K562 (cell line): ENCODE results near the gene EFHD2. TPM values are rescaled to one million over a fixed set of nuclear protein-coding genes. Genes with fewer than 3 reads are reported as not detected.

Experiments used
- ATAC-seq: fragments of 200-7000 bp; cut with Tn5 transposase; 3 replicates; pipeline ENCODE4 v1.9.1; 2020; ENCODE audit warnings: moderate library complexity
- BruUV-seq: library from RNA; stranded (reverse); fragments of 400-500 nt; replicated peaks from 2 replicates; lab custom pipeline; 2021; lab: Mats Ljungman, UMichigan
- CTCF ChIA-PET: fragments of 300-600 bp; formaldehyde crosslinking; extraction: SDS; loops from one replicate; lab custom pipeline; 2021; ENCODE audit warnings: low intra/inter-chr PET ratio; lab: Yijun Ruan, JAX
- POLR2A ChIA-PET: fragments of 300-600, 350-650 bp; sonication (Branson Sonifier 250); formaldehyde crosslinking; extraction: SDS; loops from one replicate; lab custom pipeline; 2021; ENCODE audit warnings: antibody characterized with exemption, inconsistent platforms; lab: Yijun Ruan, JAX
- DNase-seq, 4 experiments: peaks; one replicate each; pipeline versions ENCODE4 v3.0.0 to v3.0.0-alpha.2; 2011 to 2018; ENCODE audit warnings: low spot score in 3 of 4, mixed read lengths in 3 of 4; ENCODE audit errors: extremely low read depth in 1 of 4
- FAIRE-seq: peaks from 2 replicates; lab custom pipeline; 2011; peaks lifted over from hg19 to GRCh38; lab: Jason Lieb, UNC
- H2AFZ ChIP-seq: 2 replicates; pipeline ENCODE4 v1.6.0; 2011; ENCODE audit warnings: low read depth, low read length, control low read depth, inconsistent platforms
- H3K27ac ChIP-seq: fragments of 200-600 bp; 3 replicates; pipeline ENCODE4 v1.8.0; 2011; ENCODE audit warnings: low read depth, mild to moderate bottlenecking, control low read depth, inconsistent platforms, low read length, moderate library complexity, mixed read lengths; ENCODE audit errors: extremely low read depth
- H3K27me3 ChIP-seq, 2 experiments: fragments of 300-600 bp in 1 of 2; 2 replicates in 1 of 2; 3 replicates in 1 of 2; pipeline versions ENCODE4 v1.6.0 to v1.8.0; 2011; ENCODE audit warnings: inconsistent platforms in 2 of 2, low read length in 2 of 2, mild to moderate bottlenecking in 1 of 2, mixed read lengths in 1 of 2, moderate library complexity in 1 of 2; ENCODE audit not compliant: control insufficient read depth in 2 of 2, insufficient read depth in 2 of 2
- H3K36me3 ChIP-seq: fragments of 300-600 bp; 3 replicates; pipeline ENCODE4 v1.8.0; 2011; ENCODE audit warnings: mild to moderate bottlenecking, low read length, inconsistent platforms; ENCODE audit not compliant: control insufficient read depth, insufficient read depth
- H3K4me1 ChIP-seq, 2 experiments: fragments of 200-600 bp in 1 of 2; replicated peaks in 1 of 2; 2 replicates in 1 of 2; 3 replicates in 1 of 2; pipeline versions ENCODE4 v1.5.1 to v1.8.0; 2011; ENCODE audit warnings: inconsistent platforms in 2 of 2, low read length in 2 of 2, mild to moderate bottlenecking in 1 of 2, mixed read lengths in 1 of 2, moderate library complexity in 1 of 2; ENCODE audit not compliant: control insufficient read depth in 2 of 2, insufficient read depth in 2 of 2
- H3K4me2 ChIP-seq: 2 replicates; pipeline ENCODE4 v1.6.1; 2011; ENCODE audit warnings: low read length, control low read depth, inconsistent platforms, mixed read lengths; ENCODE audit not compliant: insufficient read depth
- H3K4me3 ChIP-seq: fragments of 200-600 bp; sonication (generic), shearing (Covaris generic); 2 replicates; pipeline ENCODE4 v1.5.1; 2016; ENCODE audit warnings: control low read depth, inconsistent platforms
- H3K79me2 ChIP-seq: fragments of 200-600 bp; 3 replicates; pipeline ENCODE4 v1.8.0; 2011; ENCODE audit warnings: low read length, inconsistent platforms; ENCODE audit not compliant: control insufficient read depth, insufficient read depth
- H3K9ac ChIP-seq, 2 experiments: 2 replicates each; pipeline versions ENCODE4 v1.6.0 to v1.6.1; 2011; ENCODE audit warnings: low read depth in 2 of 2, low read length in 2 of 2, control low read depth in 1 of 2, inconsistent platforms in 1 of 2, mild to moderate bottlenecking in 1 of 2, mixed read lengths in 1 of 2; ENCODE audit not compliant: insufficient read depth in 1 of 2
- H3K9me1 ChIP-seq: one replicate; pipeline ENCODE4 v1.6.0; 2011; ENCODE audit warnings: inconsistent platforms, mild to moderate bottlenecking, low read length, moderate library complexity; ENCODE audit not compliant: control insufficient read depth, insufficient read depth
- H3K9me3 ChIP-seq: replicated peaks from 2 replicates; pipeline ENCODE4 v1.5.1; 2011; ENCODE audit warnings: low read depth, low read length, inconsistent platforms; ENCODE audit not compliant: control insufficient read depth, insufficient read depth
- H4K20me1 ChIP-seq: replicated peaks from 2 replicates; pipeline ENCODE4 v1.6.1; 2011; ENCODE audit warnings: low read length, inconsistent platforms, mixed read lengths; ENCODE audit not compliant: control insufficient read depth, insufficient read depth
- FOXA1 ChIP-seq: fragments of 450-650 bp; IDR thresholded peaks from 2 replicates; pipeline ENCODE4 v1.6.1; 2016; ENCODE audit warnings: mild to moderate bottlenecking, borderline replicate concordance
- FOXJ3 ChIP-seq: sonication (generic); formaldehyde crosslinking; IDR thresholded peaks from 2 replicates; pipeline ENCODE4 v1.4.0; 2020; ENCODE audit warnings: mild to moderate bottlenecking, missing genetic modification reagents
- KDM4B ChIP-seq, 2 experiments: fragments of 450-650 bp in 1 of 2; sonication (generic) in 1 of 2; IDR thresholded peaks; 2 replicates each; pipeline ENCODE4 v1.6.1; 2016 to 2017; ENCODE audit warnings: borderline replicate concordance in 2 of 2, antibody characterized with exemption in 1 of 2, low read depth in 1 of 2, mild to moderate bottlenecking in 1 of 2
- KLF10 ChIP-seq: fragments of 250-450 bp; sonication (Bioruptor Pico); IDR thresholded peaks from 2 replicates; pipeline ENCODE4 v1.6.1; 2021; ENCODE audit warnings: matching md5 sums
- L3MBTL2 ChIP-seq: fragments of 450-650 bp; IDR thresholded peaks from 2 replicates; pipeline ENCODE4 v1.6.1; 2016; ENCODE audit warnings: mild to moderate bottlenecking, moderate library complexity
- RAD51 ChIP-seq: fragments of 450-650 bp; IDR thresholded peaks from 2 replicates; pipeline ENCODE4 v1.7.1; 2016; ENCODE audit warnings: low read depth, mild to moderate bottlenecking, borderline replicate concordance
- RBM14 ChIP-seq: fragments of 200-400 bp; formaldehyde crosslinking; IDR thresholded peaks from 2 replicates; pipeline ENCODE4 v1.6.1; 2018; ENCODE audit warnings: low read depth, mild to moderate bottlenecking, low read length, moderate library complexity, borderline replicate concordance; ENCODE audit not compliant: insufficient read depth
- SPI1 ChIP-seq: IDR thresholded peaks from 2 replicates; pipeline ENCODE4 v1.6.1; 2011; ENCODE audit warnings: low read depth, low read length, control low read depth, borderline replicate concordance
- ZBED1 ChIP-seq: IDR thresholded peaks from 2 replicates; pipeline ENCODE4 v1.6.1; 2014
- ZNF311 ChIP-seq: fragments of 250-450 bp; sonication (Bioruptor Pico); IDR thresholded peaks from 2 replicates; pipeline ENCODE4 v1.4.0; 2020; ENCODE audit warnings: mild to moderate bottlenecking, moderate library complexity
- WGBS: fragments of 100-300 bp; shearing (Covaris generic); methylation state at CpG from one replicate; pipeline ENCODE4 v1.1.6; 2016; ENCODE audit warnings: low coverage, mixed read lengths; ENCODE audit not compliant: insufficient coverage; ENCODE audit errors: missing lambda C conversion rate; 5-methylcytosine and 5-hydroxymethylcytosine counted together
- in situ Hi-C: fragments of 300-500 bp; cut with MboI; formaldehyde crosslinking; loops from 4 replicates; pipeline ENCODE4 v1.15.0; 2018; ENCODE audit warnings: inconsistent platforms, mixed read lengths
- intact Hi-C: fragments of 100-400 bp; cut with micrococcal nuclease; formaldehyde crosslinking; loops from 2 replicates; pipeline ENCODE4 v1.14.2; 2022
- polyA plus RNA-seq, 8 experiments: library from polyadenylated mRNA; depleted of rRNA in 4 of 8; stranded (reverse) in 5 of 8; unstranded in 3 of 8; fragments of >200 nt; fragmentation: Nextera tagmentation in 2 of 8; fragmentation: Illumina TruSeq in 1 of 8; extraction: Ambion mirVana in 2 of 8; extraction: Trizol in 1 of 8; gene quantifications; 2 replicates each; pipeline versions ENCODE4 v1.2.1 to v1.2.3, GENCODE V29; 2011 to 2014; ENCODE audit warnings: inconsistent platforms in 1 of 8, missing spikeins in 1 of 8
- total RNA-seq, 7 experiments: library from RNA; depleted of rRNA in 6 of 7; stranded (reverse); fragments of >200 nt in 6 of 7; fragmentation: Illumina TruSeq in 2 of 7; extraction: Trizol in 2 of 7; gene quantifications; 2 replicates each; pipeline versions ENCODE4 v1.2.1 to v1.2.3, GENCODE V29; 2011 to 2021; ENCODE audit warnings: low replicate concordance in 1 of 7
- TF ChIP-seq, protein P1 (sequence below), 2 experiments: fragments of 450-650 bp; conservative IDR thresholded peaks; 2 replicates each; pipeline ENCODE4 v1.6.1; 2017; ENCODE audit warnings: mild to moderate bottlenecking in 2 of 2, moderate library complexity in 2 of 2
- TF ChIP-seq, protein P2 (sequence below): fragments of 200-800 bp; sonication (Bioruptor generic); IDR thresholded peaks from 2 replicates; pipeline ENCODE4 v1.6.1; 2017; ENCODE audit warnings: missing genetic modification characterization, missing compliant biosample characterization

Gene EFHD2
- total and polyA plus RNA-seq, 9 of the 15 experiments (the other 6 are each of a cell fraction or from before 2014, with no cell fraction given): 1.7 to 73.5 (median 25.2) TPM

DNA sequence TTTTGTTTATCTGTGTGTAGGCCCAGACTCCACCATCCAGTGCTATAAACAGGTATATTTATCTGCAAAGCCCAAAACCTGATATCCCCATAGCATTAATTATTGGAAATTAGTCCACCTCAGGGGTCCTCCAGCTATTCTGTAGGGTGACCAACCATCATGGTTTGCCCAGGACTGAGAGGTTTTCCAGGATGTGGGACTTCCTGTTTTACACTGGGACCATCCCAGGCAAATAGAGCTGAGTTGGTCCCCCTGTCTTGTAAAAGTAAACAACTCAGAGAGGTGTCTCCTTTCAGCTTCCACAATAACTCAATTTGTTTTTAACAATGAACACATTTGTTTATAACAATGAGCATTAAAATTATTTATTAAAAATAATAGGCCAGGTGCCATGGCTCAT lies 58.5 kb downstream of the EFHD2 start:
- no peak overlapping the region for H2AFZ ChIP-seq
- ATAC-seq: no peak
- TF ChIP-seq FOXJ3 (CRISPR knock-in tag) (no peak), SPI1 (peak; percentile 76; the same call in 1 of the 2 replicates)
- no peak for FAIRE-seq
- H4K20me1 ChIP-seq: no peaks in the 10 kb centered on the region
- no peaks in the 10 kb centered on the region for H3K9me3 ChIP-seq
- no peak overlapping the region for H3K4me3 ChIP-seq
- ChIA-PET POLR2A (interaction anchor here (0.7 to 1.1 kb wide), 2 partner anchors 17 to 679 kb away, joined by 3 to 4 read pairs; no protein-coding TSS in a partner anchor), CTCF (no interaction called here)
- in situ Hi-C loops (no loop called here), intact Hi-C loops (no loop called here)
- H3K4me2 ChIP-seq: no peak overlapping the region
- no TSS peak for BruUV-seq
- peaks cover 4 to 11% of the 10 kb centered on the region in 2 experiments; a peak in 4 of 5 replicates for H3K4me1 ChIP-seq
- no peaks in the 10 kb centered on the region for H3K9me1 ChIP-seq
- 0 out of 5 replicates have a peak, but pooled peaks cover 0 to 7% of the 10 kb centered on the region in 2 experiments for H3K27me3 ChIP-seq
- DNase-seq: no peak
- H3K27ac ChIP-seq: no peak overlapping the region
- H3K79me2 ChIP-seq: no peaks in the 10 kb centered on the region
- H3K9ac ChIP-seq: no peak overlapping the region
- H3K36me3 ChIP-seq: no peaks in the 10 kb centered on the region

DNA sequence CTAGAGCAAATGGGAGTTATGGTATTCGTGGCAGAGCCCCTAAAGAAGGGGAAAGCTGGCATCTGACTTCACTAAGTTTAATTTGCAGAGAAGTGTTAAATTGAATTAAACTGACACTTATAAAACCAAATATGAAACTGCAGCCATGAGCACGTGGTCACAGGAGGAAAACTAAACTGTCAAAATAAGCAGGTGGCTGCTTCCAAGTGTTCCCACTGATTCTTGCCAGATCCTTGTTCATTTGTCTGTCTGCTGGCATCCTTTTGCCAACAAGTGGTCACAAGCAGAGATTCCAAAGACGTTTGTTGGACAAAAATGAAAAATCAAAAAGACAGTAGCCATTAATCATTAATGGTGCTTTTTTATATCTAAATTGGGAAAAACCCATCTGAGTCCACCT lies 59.7 kb downstream of the EFHD2 start:
- FAIRE-seq: no peak
- Histone ChIP-seq H3K4me3 (no peak overlapping the region), H3K27me3 (0 out of 5 replicates have a peak, but pooled peaks cover 0 to 7% of the 10 kb centered on the region in 2 experiments), H3K4me2 (no peak overlapping the region), H3K36me3 (no peaks in the 10 kb centered on the region), H4K20me1 (no peaks in the 10 kb centered on the region), H3K79me2 (no peaks in the 10 kb centered on the region), H2AFZ (no peak overlapping the region), H3K9me1 (no peaks in the 10 kb centered on the region), H3K4me1 (peaks cover 0 to 6% of the 10 kb centered on the region in 2 experiments; a peak in 3 of 5 replicates), H3K9me3 (no peaks in the 10 kb centered on the region), H3K9ac (no peak overlapping the region), H3K27ac (no peak overlapping the region)
- no TSS peak for BruUV-seq
- no peak for DNase-seq
- POLR2A ChIA-PET: interaction anchor here (0.7 to 0.8 kb wide), 2 partner anchors 124 to 152 kb away, joined by 3 to 4 read pairs; no protein-coding TSS in a partner anchor
- in situ Hi-C loops (no loop called here), intact Hi-C loops (no loop called here)
- CTCF ChIA-PET: no interaction called here
- 2% methylated on average over 3 of the region's 3 CpGs for WGBS
- ATAC-seq: no peak
- TF ChIP-seq ZBED1 (no peak), L3MBTL2 (0 out of 2 replicates have a peak, but pooled peaks have one; percentile 14), RAD51 (0 out of 2 replicates have a peak, but pooled peaks have one; percentile 7), FOXA1 (no peak), RBM14 (no peak), KDM4B (IDR thresholded peaks at IDR 0.05; ENCODE audit: borderline replicate concordance in 2 of 2, low read depth in 1 of 2) (no peak), ZNF311 (CRISPR knock-in tag) (no peak), KLF10 (CRISPR knock-in tag) (no peak)
- TF ChIP-seq, protein P1, sequence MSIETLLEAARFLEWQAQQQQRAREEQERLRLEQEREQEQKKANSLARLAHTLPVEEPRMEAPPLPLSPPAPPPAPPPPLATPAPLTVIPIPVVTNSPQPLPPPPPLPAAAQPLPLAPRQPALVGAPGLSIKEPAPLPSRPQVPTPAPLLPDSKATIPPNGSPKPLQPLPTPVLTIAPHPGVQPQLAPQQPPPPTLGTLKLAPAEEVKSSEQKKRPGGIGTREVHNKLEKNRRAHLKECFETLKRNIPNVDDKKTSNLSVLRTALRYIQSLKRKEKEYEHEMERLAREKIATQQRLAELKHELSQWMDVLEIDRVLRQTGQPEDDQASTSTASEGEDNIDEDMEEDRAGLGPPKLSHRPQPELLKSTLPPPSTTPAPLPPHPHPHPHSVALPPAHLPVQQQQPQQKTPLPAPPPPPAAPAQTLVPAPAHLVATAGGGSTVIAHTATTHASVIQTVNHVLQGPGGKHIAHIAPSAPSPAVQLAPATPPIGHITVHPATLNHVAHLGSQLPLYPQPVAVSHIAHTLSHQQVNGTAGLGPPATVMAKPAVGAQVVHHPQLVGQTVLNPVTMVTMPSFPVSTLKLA (conservative IDR thresholded peaks at IDR 0.05): peak in 1 of 2 experiments; percentile 32; a peak in 1 of 4 replicates
- TF ChIP-seq, protein P2, sequence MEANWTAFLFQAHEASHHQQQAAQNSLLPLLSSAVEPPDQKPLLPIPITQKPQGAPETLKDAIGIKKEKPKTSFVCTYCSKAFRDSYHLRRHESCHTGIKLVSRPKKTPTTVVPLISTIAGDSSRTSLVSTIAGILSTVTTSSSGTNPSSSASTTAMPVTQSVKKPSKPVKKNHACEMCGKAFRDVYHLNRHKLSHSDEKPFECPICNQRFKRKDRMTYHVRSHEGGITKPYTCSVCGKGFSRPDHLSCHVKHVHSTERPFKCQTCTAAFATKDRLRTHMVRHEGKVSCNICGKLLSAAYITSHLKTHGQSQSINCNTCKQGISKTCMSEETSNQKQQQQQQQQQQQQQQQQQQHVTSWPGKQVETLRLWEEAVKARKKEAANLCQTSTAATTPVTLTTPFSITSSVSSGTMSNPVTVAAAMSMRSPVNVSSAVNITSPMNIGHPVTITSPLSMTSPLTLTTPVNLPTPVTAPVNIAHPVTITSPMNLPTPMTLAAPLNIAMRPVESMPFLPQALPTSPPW (CRISPR knock-in tag): no peak
